K562 (cell line): ENCODE data around the gene OR12D2. TPM values are rescaled to one million over a fixed set of nuclear protein-coding genes. Genes with fewer than 3 reads are reported as not detected.
A peak's percentile ranks its signal among the peaks of the same experiment; 100 is the strongest.

Experiments used
- DDX20 ChIP-seq: fragments of 450-650 bp; IDR thresholded peaks from 2 replicates; pipeline ENCODE4 v1.6.1; 2016; ENCODE audit warnings: missing genetic modification characterization, low read depth, mild to moderate bottlenecking, missing compliant biosample characterization, moderate library complexity
- ETV1 ChIP-seq: fragments of 450-650 bp; conservative IDR thresholded peaks from 2 replicates; pipeline ENCODE4 v1.6.1; 2016; ENCODE audit warnings: missing genetic modification characterization, control low read depth, low read depth, missing compliant biosample characterization
- MNT ChIP-seq, 2 experiments: fragments of 450-650 bp; conservative IDR thresholded peaks; 2 replicates each; pipeline ENCODE4 v1.6.1; 2017; ENCODE audit warnings: mild to moderate bottlenecking in 2 of 2, moderate library complexity in 2 of 2
- NRF1 ChIP-seq, 2 experiments: fragments of 450-650 bp; IDR thresholded peaks in 1 of 2; conservative IDR thresholded peaks in 1 of 2; 2 replicates each; pipeline ENCODE4 v1.6.1; 2014; ENCODE audit warnings: mild to moderate bottlenecking in 2 of 2
- PHF20 ChIP-seq: fragments of 450-650 bp; IDR thresholded peaks from 2 replicates; pipeline ENCODE4 v1.6.1; 2018; ENCODE audit not compliant: partially characterized antibody
- RREB1 ChIP-seq: fragments of 250-450 bp; sonication (Bioruptor Pico); IDR thresholded peaks from 2 replicates; pipeline ENCODE4 v1.4.0; 2020
- RUNX1 ChIP-seq: sonication (generic); IDR thresholded peaks from 2 replicates; pipeline ENCODE4 v1.6.1; 2016; ENCODE audit warnings: antibody characterized with exemption, low read depth
- SNAPC5 ChIP-seq: fragments of 250-450 bp; sonication (Bioruptor Pico); IDR thresholded peaks from 2 replicates; pipeline ENCODE4 v1.8.0; 2021; ENCODE audit warnings: moderate library complexity, mild to moderate bottlenecking, inconsistent platforms
- SPI1 ChIP-seq: IDR thresholded peaks from 2 replicates; pipeline ENCODE4 v1.6.1; 2011; ENCODE audit warnings: low read depth, low read length, control low read depth, borderline replicate concordance
- ZNF124 ChIP-seq: sonication (generic); formaldehyde crosslinking; IDR thresholded peaks from 2 replicates; pipeline ENCODE4 v1.8.1; 2022; ENCODE audit warnings: missing genetic modification reagents
- ZNF263 ChIP-seq: sonication (generic); formaldehyde crosslinking; IDR thresholded peaks from 2 replicates; pipeline ENCODE4 v1.8.0; 2022; ENCODE audit warnings: mild to moderate bottlenecking, missing genetic modification reagents, borderline replicate concordance
- ZNF766 ChIP-seq: fragments of 200-800 bp; sonication (Bioruptor generic); conservative IDR thresholded peaks from 2 replicates; pipeline ENCODE4 v1.6.1; 2016; ENCODE audit warnings: missing genetic modification characterization, missing compliant biosample characterization
- ZNF77 ChIP-seq: fragments of 250-450 bp; sonication (Bioruptor Pico); IDR thresholded peaks from 2 replicates; pipeline ENCODE4 v1.5.0; 2020
- polyA plus RNA-seq, 8 experiments: library from polyadenylated mRNA; depleted of rRNA in 4 of 8; stranded (reverse) in 5 of 8; unstranded in 3 of 8; fragments of >200 nt; fragmentation: Nextera tagmentation in 2 of 8; fragmentation: Illumina TruSeq in 1 of 8; extraction: Ambion mirVana in 2 of 8; extraction: Trizol in 1 of 8; gene quantifications; 2 replicates each; pipeline versions ENCODE4 v1.2.1 to v1.2.3, GENCODE V29; 2011 to 2014; ENCODE audit warnings: inconsistent platforms in 1 of 8, missing spikeins in 1 of 8
- total RNA-seq, 7 experiments: library from RNA; depleted of rRNA in 6 of 7; stranded (reverse); fragments of >200 nt in 6 of 7; fragmentation: Illumina TruSeq in 2 of 7; extraction: Trizol in 2 of 7; gene quantifications; 2 replicates each; pipeline versions ENCODE4 v1.2.1 to v1.2.3, GENCODE V29; 2011 to 2021; ENCODE audit warnings: low replicate concordance in 1 of 7

OR12D2 gene
- total and polyA plus RNA-seq, 9 of the 15 experiments (the other 6 are each of a cell fraction or from before 2014, with no cell fraction given): not detected

GRCh38 chr6:29442719-29443118, 47.3 kb downstream of the OR12D2 start (continued):
- TF ChIP-seq RREB1 (CRISPR knock-in tag) (no peak), ZNF766 (CRISPR knock-in tag) (peak; percentile 85; the same call in 1 of the 2 replicates), SNAPC5 (CRISPR knock-in tag) (no peak), NRF1 (conservative IDR thresholded peaks at IDR 0.05 in 1 of 2, IDR thresholded peaks at IDR 0.05 in 1 of 2) (no peak), SPI1 (no peak), ZNF263 (no peak), DDX20 (tag) (no peak), ZNF124 (CRISPR knock-in tag) (no peak), MNT (conservative IDR thresholded peaks at IDR 0.05) (no peak), RUNX1 (no peak), ZNF77 (CRISPR knock-in tag) (no peak), PHF20 (no peak), ETV1 (no peak)
